Measurements from ENCODE around the gene CRYGS.
"Not testable (repeated sequence)": the region's sequence is repeated elsewhere in the genome, so short reads cannot be mapped to it uniquely, and the experiment has no call there.

CRYGS gene

GRCh38 chr3:186520957-186521842 is 23.0 kb downstream of the CRYGS start:
- DNase-seq (ENCODE audit: low read depth, low spot score), result no peak
- H3K27ac ChIP-seq, result no peak overlapping the region

GRCh38 chr3:186520431-186520830 is 23.7 kb downstream of the CRYGS start:
- H3K27ac ChIP-seq, result no peak overlapping the region
- DNase-seq (ENCODE audit: low read depth, low spot score), result no peak

GRCh38 chr3:186519021-186519658 is 25.0 kb downstream of the CRYGS start:
- no peak for DNase-seq (ENCODE audit: low read depth, low spot score)
- no peak overlapping the region for H3K27ac ChIP-seq

GRCh38 chr3:186517218-186517617 is 27.0 kb downstream of the CRYGS start:
- H3K27ac ChIP-seq, result no peak overlapping the region
- no peak for DNase-seq (ENCODE audit: low read depth, low spot score)

DNA sequence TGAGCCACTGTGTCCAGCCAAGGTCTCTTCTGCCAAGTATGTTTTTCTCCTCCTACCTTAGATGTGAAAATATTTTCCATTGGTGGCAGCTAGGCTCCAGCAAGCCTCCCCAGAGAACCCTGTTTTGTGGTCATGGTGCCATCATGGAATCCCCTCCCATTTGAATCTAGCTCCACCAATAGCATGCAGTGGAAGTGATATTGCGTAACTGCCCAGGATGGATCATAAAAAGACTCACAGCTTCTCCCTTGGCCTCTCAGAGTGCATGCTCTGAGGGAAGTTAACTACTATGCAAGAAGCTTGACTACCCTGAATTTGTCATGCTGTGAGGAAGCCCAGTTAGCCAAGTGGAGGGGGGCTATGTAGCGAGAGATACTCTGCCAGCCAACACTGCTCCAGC is 27.5 kb downstream of the CRYGS start:
- no peak for DNase-seq (ENCODE audit: low read depth, low spot score)
- no peak overlapping the region for H3K27ac ChIP-seq

DNA sequence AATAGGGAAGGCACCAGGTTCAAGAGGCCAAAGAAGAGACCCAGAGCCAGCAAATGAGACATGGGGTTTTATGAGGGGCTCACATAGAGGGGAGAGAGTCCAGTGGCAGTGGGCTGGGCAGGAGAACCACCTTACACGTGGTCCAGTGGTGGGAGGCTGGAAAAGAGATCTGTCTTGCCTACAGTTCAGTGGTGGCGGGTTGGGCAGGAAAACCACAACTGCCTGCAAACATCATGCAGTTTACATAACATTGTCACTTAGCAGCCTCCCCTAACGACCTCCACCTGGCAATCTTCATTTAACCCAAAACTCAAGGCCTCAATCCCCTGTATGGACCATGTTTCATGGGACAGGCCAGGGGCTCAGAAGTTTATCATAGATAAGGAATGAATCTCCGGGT is 29.1 kb downstream of the CRYGS start:
- DNase-seq (ENCODE audit: low read depth, low spot score), result no peak
- H3K27ac ChIP-seq, result no peak overlapping the region

GRCh38 chr3:186514296-186515002 is 29.7 kb downstream of the CRYGS start:
- no peak for DNase-seq (ENCODE audit: low read depth, low spot score)
- no peak overlapping the region for H3K27ac ChIP-seq

GRCh38 chr3:186513386-186513785 is 30.8 kb downstream of the CRYGS start:
- no peak overlapping the region for H3K27ac ChIP-seq
- no peak for DNase-seq (ENCODE audit: low read depth, low spot score)

- no peak for DNase-seq (ENCODE audit: low read depth, low spot score)
- no peak overlapping the region for H3K27ac ChIP-seq
These were observed 31.4 kb downstream of the CRYGS start for GRCh38 chr3:186512570-186513302.

GRCh38 chr3:186511702-186512101 is 32.5 kb downstream of the CRYGS start:
- no peak overlapping the region for H3K27ac ChIP-seq
- no peak for DNase-seq (ENCODE audit: low read depth, low spot score)

DNA sequence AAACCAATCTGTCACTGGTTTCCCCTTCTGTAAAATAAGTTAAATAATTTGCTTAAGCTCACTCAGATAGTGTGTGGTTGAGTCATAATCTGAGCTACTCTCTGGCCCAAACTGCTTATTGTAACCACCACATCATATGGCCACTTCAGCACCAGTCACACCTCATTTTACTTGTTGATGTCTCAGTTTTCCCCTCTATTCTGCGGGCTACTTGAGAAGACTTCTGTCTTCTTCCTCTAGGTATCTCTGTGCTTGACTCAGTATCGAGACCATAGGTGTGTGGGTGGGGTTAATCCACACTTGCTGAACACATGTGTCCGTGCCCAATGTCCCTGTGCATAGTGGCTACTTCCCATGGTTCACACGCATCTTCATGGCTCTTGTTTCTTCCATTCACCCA is 32.9 kb downstream of the CRYGS start:
- no peak for DNase-seq (ENCODE audit: low read depth, low spot score)

DNA sequence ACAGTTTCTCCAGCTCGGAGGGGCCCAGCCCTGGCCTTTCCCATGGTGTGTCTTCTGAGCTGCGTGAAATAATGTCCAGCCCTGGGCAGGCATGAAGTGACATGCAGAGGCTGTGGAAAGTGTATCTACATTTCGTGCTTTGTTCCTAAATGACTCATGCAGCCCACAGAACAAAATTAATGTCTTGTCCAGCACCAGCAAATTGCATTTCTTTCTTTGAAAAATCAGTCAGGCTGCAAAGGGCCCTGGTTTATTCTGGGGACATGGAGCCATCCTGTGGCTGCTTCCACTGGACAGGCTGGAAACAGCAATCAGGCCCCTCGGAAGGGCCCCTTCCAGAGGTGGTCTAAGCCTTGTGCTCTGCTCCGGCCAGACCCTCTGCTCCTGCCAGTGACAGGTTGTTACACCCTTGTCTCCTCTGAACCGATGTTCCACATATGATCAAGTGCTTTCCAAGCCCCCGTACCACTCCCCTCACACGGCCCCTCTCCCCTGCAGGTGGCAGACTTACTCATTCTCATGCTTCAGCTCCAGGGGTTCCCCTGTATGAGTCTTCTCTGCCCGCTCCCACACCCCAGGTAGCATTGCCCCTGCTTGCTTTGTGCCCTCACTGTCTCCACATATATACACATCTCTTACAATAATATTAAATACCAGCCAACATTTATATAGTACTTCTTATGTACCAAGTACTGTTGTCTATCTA is 33.7 kb downstream of the CRYGS start:
- H3K27ac ChIP-seq, result no peak overlapping the region
- DNase-seq (ENCODE audit: low read depth, low spot score), result no peak

More for the DNA sequence above, 32.9 kb downstream of the CRYGS start:
- no peak overlapping the region for H3K27ac ChIP-seq

DNA sequence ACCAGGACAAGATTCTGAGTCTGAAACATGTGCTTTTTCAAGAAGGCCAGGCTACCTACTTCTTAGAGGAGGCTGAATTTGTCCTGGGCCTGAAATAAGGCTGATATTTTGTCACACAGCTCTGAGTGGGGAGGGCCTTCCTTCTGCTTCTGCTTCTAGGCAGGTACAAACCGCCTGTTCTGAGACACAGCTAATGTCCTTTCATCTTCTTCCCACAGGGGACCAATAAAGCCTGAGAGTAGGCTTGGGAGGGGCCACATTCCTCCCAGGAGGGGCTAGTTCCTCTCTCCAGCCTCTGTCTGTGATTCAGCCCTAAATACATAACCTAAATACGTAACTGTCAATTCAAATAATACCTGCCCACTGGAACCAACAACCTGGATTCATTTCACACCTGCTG is 34.8 kb downstream of the CRYGS start:
- no peak for DNase-seq (ENCODE audit: low read depth, low spot score)
- no peak overlapping the region for H3K27ac ChIP-seq

GRCh38 chr3:186506857-186507256 is 37.3 kb downstream of the CRYGS start:
- no peak for DNase-seq (ENCODE audit: low read depth, low spot score)
- no peak overlapping the region for H3K27ac ChIP-seq

- no peak for DNase-seq (ENCODE audit: low read depth, low spot score)
- no peak overlapping the region for H3K27ac ChIP-seq
These were observed 37.9 kb downstream of the CRYGS start for GRCh38 chr3:186506191-186506739.

- H3K27ac ChIP-seq, result no peak overlapping the region
- DNase-seq (ENCODE audit: low read depth, low spot score), result no peak
These were observed 41.0 kb downstream of the CRYGS start for GRCh38 chr3:186502966-186503712.

GRCh38 chr3:186502138-186502948 is 41.8 kb downstream of the CRYGS start:
- DNase-seq (ENCODE audit: low read depth, low spot score), result no peak
- no peak overlapping the region for H3K27ac ChIP-seq

DNA sequence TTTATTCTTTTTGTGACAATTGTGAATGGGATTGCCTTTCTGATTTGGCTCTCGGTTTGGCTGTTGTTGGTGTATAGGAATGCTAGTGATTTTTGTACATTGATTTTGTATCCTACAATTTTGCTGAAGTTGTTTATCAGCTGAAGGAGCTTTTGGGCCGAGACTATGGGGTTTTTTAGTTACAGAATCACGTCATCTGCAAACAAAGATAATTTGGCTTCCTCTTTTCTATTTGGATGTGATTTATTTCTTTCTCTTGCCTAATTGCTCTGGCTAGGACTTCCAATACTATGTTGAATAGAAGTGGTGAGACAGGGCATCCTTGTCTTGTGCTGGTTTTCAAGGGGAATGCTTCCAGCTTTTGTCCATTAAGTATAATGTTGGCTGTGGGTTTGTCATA is 44.2 kb downstream of the CRYGS start:
- not testable (repeated sequence) for H3K27ac ChIP-seq; DNase-seq (ENCODE audit: low read depth, low spot score)

All from epithelial cell of prostate (primary cell).